MCF 10A (cell line): ENCODE measurements around the gene ABHD8. TPM values are rescaled to one million over a fixed set of nuclear protein-coding genes. Genes with fewer than 3 reads are reported as not detected.
A peak's percentile ranks its signal among the peaks of the same experiment; 100 is the strongest.

Source experiments
- BruUV-seq: library from RNA; stranded (reverse); fragments of 400-500 nt; replicated peaks from 2 replicates; lab custom pipeline; 2021; lab: Mats Ljungman, UMichigan
- CTCF ChIA-PET: fragments of 300-600 bp; sonication (Branson Sonifier 250); formaldehyde crosslinking; extraction: SDS; loops from one replicate; lab custom pipeline; 2021; ENCODE audit warnings: antibody characterized with exemption, inconsistent platforms; lab: Yijun Ruan, JAX
- POLR2A ChIA-PET: fragments of 300-600, 350-650 bp; sonication (Branson Sonifier 250); formaldehyde crosslinking; extraction: SDS; loops from one replicate; lab custom pipeline; 2020; ENCODE audit warnings: antibody characterized with exemption, inconsistent platforms; lab: Yijun Ruan, JAX
- DNase-seq: peaks from one replicate; pipeline ENCODE4 v3.0.0-alpha.2; 2018; ENCODE audit not compliant: unreplicated experiment
- H3K27ac Mint-ChIP-seq: one replicate; pipeline ENCODE4 v1.8.0; 2022; ENCODE audit warnings: mild to moderate bottlenecking, low read depth, mixed read lengths; ENCODE audit not compliant: unreplicated experiment
- H3K27me3 Mint-ChIP-seq: one replicate; pipeline ENCODE4 v1.8.0; 2022; ENCODE audit warnings: mixed read lengths; ENCODE audit not compliant: insufficient read depth, unreplicated experiment
- H3K36me3 Mint-ChIP-seq: one replicate; pipeline ENCODE4 v1.8.0; 2022; ENCODE audit warnings: mild to moderate bottlenecking, moderate library complexity, mixed read lengths; ENCODE audit not compliant: insufficient read depth, unreplicated experiment
- H3K4me1 Mint-ChIP-seq: one replicate; pipeline ENCODE4 v1.8.0; 2022; ENCODE audit warnings: mixed read lengths; ENCODE audit not compliant: insufficient read depth, unreplicated experiment
- H3K4me3 Mint-ChIP-seq: one replicate; pipeline ENCODE4 v1.8.0; 2022; ENCODE audit warnings: mild to moderate bottlenecking, moderate library complexity, mixed read lengths; ENCODE audit not compliant: unreplicated experiment
- H3K9me3 Mint-ChIP-seq: one replicate; pipeline ENCODE4 v1.8.0; 2022; ENCODE audit warnings: mixed read lengths; ENCODE audit not compliant: unreplicated experiment
- CTCF ChIP-seq: fragments of 200-600 bp; IDR thresholded peaks from one replicate; pipeline ENCODE4 v1.8.0; 2022; ENCODE audit warnings: antibody characterized with exemption, mild to moderate bottlenecking; ENCODE audit not compliant: unreplicated experiment
- intact Hi-C: fragments of 100-400 bp; cut with micrococcal nuclease; formaldehyde crosslinking; loops from 2 replicates; pipeline ENCODE4 v1.14.1; 2022
- total RNA-seq: library from RNA; stranded (reverse); gene quantifications from 2 replicates; pipeline ENCODE4 v1.2.3, GENCODE V29; 2022

ABHD8 gene
- total RNA-seq, 1 experiment from 2014 or later = 4.1 TPM

DNA sequence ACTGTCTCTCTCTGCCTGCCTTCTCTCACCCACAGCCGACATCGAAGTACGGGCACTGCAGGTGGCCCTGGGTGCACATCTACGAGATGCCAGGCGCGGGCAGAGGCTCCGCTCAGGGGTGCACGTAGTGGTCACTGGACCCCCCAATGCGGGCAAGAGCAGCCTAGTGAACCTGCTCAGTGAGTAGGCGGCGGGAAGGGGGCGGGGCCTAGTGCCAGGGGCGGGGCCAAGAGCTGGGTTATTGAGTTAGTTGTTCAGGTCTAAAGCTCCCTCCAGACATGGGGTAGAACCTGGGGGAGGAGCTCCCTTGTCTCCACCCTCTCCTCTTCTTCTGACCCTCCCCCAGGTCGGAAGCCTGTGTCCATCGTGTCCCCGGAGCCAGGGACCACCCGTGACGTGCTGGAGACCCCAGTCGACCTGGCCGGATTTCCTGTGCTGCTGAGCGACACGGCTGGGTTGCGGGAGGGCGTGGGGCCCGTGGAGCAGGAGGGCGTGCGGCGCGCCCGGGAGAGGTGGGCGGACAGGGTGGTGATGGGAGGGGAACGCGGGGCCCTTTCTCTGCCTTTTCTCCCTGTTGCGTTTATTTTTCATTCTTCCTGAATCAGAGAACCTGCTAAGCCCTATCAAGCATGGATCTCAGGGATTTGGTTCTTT lies 36.0 kb upstream of the ABHD8 start:
- DNase-seq = no peak
- intact Hi-C loops = no loop called here
- Mint-ChIP-seq H3K27ac (no peak overlapping the region), H3K36me3 (peaks cover 26% of the 10 kb centered on the region), H3K4me1 (peaks cover 9% of the 10 kb centered on the region), H3K27me3 (no peaks in the 10 kb centered on the region), H3K4me3 (peak overlapping the region; percentile 98), H3K9me3 (no peaks in the 10 kb centered on the region)
- ChIA-PET CTCF (interaction anchor here (0.6 to 1.0 kb wide), 2 partner anchors 28 to 32 kb away, joined by 3 read pairs; no protein-coding TSS in a partner anchor), POLR2A (interaction anchor here (10.1 kb wide), 1 partner anchor 31 kb away, joined by 152 read pairs; the partner anchor contains the start of genes ABHD8, DDA1 and MRPL34)
- no TSS peak for BruUV-seq
- no peak for TF ChIP-seq CTCF

DNA sequence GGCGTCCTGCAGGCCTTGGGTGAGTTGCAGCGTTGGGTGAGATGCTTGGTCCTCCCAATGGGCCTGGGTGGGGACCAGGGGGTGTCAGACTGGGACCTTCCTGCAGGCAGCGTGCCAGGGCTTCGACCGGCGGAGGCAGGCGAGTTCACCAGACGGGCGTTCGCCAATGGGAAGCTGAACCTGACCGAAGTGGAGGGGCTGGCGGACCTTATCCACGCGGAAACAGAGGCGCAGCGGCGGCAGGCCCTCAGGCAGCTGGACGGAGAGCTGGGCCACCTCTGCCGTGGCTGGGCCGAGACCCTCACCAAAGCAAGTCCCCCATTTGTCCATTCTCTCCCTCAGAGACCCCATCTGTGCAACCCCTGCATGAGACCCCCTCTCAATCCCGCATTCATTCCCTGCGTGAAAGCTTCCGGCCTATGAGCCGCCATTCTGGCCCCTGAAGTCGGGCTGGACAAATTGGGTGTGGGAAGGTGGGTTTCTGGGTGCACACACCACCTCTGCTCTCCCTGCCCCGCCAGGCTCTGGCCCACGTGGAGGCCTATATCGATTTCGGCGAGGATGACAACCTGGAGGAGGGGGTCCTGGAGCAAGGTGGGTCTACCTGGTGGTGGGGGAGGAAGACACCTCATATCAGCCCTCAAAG lies 35.3 kb upstream of the ABHD8 start:
- CTCF ChIA-PET = interaction anchor here (1.0 kb wide), 1 partner anchor 32 kb away, joined by 3 read pairs; no protein-coding TSS in a partner anchor
- no peak for TF ChIP-seq CTCF
- BruUV-seq = no TSS peak
- no peak for DNase-seq
- H3K36me3 Mint-ChIP-seq = peaks cover 26% of the 10 kb centered on the region
- H3K4me1 Mint-ChIP-seq = peaks cover 15% of the 10 kb centered on the region
- H3K27ac Mint-ChIP-seq = no peak overlapping the region
- peak overlapping the region; percentile 98 for H3K4me3 Mint-ChIP-seq
- H3K27me3 Mint-ChIP-seq = no peaks in the 10 kb centered on the region
- no peaks in the 10 kb centered on the region for H3K9me3 Mint-ChIP-seq
- intact Hi-C loops = no loop called here
- POLR2A ChIA-PET = interaction anchor here (0.6 to 10.1 kb wide), 6 partner anchors 14 to 522 kb away, joined by 3 to 152 read pairs (median 4); partner anchors contain the start of genes ABHD8, DDA1 and MRPL34

DNA sequence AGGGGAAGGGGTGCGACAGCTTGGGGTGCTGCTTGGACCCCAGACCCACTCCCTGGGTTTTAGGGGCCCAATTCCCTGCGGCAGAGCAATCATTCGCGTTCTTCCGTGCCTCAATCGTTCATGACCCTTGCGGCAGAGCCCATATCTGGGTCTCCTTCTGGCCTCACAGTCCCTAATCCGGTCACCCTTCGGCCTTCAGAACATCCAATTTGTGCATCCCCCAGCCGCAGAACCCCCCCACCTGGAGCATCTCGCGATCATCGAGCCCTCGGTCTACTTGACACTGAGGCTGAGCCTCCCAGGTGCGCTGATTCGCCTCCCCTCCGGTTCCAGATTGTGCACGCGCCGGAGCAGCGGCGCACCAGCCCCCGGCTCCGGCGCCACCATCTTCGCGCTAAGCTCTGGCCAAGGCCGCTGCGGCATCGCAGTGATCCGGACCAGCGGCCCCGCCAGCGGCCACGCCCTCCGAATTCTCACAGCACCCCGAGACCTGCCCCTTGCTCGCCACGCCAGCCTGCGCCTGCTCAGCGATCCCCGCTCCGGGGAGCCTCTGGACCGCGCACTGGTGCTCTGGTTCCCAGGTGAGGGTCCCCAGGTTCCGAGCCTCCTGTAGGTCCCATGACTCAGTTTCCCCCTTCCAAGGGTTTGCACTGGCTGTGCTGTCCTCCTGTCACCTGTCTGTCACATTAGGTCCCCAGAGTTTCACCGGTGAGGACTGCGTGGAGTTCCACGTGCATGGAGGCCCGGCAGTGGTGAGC lies 34.6 kb upstream of the ABHD8 start:
- H3K36me3 Mint-ChIP-seq = peaks cover 22% of the 10 kb centered on the region
- DNase-seq = peak; percentile 37

More for the DNA sequence above, 34.6 kb upstream of the ABHD8 start:
- H3K4me1 Mint-ChIP-seq = peaks cover 15% of the 10 kb centered on the region
- ChIA-PET POLR2A (interaction anchor here (0.6 to 10.1 kb wide), 7 partner anchors 13 to 595 kb away, joined by 3 to 152 read pairs (median 4); partner anchors contain the start of genes ABHD8, CCDC124, DDA1 and MRPL34), CTCF (interaction anchor here (0.5 to 1.0 kb wide), 3 partner anchors 33 to 575 kb away, joined by 3 read pairs; no protein-coding TSS in a partner anchor)
- peak overlapping the region; percentile 98 for H3K4me3 Mint-ChIP-seq
- peak overlapping the region; percentile 93 for H3K27ac Mint-ChIP-seq
- H3K9me3 Mint-ChIP-seq = no peaks in the 10 kb centered on the region
- no peak for TF ChIP-seq CTCF
- H3K27me3 Mint-ChIP-seq = no peaks in the 10 kb centered on the region
- intact Hi-C loops = no loop called here
- no TSS peak for BruUV-seq
